GM12874 (cell line): Measurements from ENCODE around the gene ATP6AP1.

Experiments used
- TF ChIP-seq, protein P1 (sequence below): IDR thresholded peaks from 2 replicates; pipeline ENCODE4 v1.5.1; 2011; ENCODE audit warnings: low read depth, mild to moderate bottlenecking, control low read depth, low read length, moderate library complexity; ENCODE audit not compliant: insufficient read depth

The ATP6AP1 gene

DNA sequence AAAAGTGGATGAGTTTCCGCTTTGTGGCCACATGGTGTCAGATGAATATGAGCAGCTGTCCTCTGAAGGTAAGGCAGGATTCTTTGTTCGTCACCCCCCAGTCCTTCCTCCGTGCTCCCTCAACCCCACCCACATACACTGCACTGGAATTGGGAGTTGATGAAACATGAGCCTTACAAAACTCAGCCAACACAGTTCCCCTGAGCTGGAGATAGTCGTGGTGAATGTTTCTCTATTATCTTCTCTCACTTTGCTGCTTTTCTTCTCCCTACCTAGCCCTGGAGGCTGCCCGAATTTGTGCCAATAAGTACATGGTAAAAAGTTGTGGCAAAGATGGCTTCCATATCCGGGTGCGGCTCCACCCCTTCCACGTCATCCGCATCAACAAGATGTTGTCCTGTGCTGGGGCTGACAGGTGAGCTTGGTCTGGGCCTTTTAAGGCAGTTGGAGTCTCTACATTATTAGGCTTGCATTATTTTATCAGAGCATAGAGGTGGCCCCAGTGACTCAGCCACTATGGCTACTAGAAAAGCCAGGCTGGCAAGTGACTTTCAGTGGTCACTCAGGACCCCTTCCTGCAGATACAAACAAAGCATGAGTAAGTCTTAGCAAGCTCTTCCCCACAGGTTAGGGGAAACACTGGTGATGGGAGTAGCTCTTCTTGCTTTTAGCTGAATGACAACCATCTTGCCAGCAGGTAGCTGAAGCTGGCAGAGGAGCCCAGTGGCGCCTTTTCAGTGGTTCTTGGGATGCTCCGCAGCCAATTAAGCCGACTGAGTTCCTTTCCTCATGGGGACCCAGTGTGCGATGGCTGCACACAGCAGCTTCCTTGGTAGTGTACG lies 28.7 kb upstream of the ATP6AP1 start:
- TF ChIP-seq, protein P1, sequence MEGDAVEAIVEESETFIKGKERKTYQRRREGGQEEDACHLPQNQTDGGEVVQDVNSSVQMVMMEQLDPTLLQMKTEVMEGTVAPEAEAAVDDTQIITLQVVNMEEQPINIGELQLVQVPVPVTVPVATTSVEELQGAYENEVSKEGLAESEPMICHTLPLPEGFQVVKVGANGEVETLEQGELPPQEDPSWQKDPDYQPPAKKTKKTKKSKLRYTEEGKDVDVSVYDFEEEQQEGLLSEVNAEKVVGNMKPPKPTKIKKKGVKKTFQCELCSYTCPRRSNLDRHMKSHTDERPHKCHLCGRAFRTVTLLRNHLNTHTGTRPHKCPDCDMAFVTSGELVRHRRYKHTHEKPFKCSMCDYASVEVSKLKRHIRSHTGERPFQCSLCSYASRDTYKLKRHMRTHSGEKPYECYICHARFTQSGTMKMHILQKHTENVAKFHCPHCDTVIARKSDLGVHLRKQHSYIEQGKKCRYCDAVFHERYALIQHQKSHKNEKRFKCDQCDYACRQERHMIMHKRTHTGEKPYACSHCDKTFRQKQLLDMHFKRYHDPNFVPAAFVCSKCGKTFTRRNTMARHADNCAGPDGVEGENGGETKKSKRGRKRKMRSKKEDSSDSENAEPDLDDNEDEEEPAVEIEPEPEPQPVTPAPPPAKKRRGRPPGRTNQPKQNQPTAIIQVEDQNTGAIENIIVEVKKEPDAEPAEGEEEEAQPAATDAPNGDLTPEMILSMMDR: no peak

DNA sequence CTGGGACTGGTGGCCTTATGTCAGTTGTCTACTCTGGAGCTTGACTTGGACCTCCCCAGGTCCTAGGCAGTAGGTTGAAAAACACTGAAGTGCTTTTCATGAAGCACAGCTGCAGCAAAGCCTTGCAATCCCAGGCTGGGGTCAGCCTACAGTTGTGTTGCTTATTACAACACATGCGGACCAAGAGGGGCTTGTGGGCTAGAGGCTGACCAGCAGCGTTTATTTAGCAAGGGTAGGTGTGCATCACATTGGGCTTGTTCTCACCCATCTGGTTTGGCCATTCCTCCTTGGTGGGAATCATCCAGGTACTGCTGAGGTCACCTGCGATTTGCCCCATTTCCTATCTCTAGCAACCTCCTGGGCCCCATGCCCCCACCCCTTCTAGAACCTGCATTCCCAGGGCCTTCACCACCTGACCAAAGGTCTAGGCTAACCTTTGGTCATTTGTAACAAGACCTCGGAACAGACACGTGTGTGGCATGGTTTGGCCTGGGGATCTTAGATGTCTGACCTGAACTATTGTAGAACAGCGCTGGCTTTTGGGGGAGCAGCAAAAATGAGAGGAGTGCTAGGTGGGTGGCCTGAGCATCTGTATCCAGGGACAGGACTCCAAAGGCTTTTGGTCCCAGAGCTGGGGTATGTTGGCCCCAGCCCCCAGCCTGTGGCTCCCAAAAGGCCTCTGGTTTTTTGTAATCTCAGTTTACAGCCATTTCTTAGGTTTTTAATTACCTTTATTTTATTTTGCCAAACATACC lies 27.3 kb upstream of the ATP6AP1 start:
- TF ChIP-seq, protein P1: no peak

DNA sequence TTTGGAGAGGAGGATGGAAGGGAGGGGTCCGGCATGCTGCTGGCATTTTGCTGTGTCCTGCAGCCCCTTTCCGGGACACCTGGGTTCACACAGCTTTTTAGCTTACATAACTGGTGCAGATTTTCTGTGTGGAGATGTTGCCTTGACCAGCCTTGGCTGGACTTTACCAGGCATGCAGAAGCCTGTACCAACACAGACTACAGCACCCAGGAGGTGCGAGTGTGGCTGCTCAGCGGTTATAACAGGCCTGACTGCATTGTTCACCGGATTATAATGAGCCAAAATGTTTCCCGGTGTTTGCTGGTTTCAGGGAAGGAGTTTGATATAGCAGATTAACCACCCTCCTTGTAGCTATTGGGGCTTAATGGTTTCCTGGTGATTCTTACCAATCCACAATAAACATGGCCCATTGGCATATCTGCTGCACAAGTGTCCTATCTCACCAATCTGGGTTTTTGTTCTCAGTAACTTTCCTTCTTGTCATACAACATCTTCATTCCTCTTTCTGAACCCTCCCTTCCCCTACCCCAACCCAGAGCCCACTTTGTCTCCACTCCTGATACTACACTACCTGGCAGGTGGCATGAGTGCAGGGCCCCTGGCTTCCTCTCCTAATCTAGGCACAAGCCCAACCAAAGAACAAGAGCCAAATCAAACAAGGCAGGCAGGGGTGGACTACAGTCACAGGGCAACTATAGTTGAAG lies 26.4 kb upstream of the ATP6AP1 start:
- TF ChIP-seq, protein P1: no peak

DNA sequence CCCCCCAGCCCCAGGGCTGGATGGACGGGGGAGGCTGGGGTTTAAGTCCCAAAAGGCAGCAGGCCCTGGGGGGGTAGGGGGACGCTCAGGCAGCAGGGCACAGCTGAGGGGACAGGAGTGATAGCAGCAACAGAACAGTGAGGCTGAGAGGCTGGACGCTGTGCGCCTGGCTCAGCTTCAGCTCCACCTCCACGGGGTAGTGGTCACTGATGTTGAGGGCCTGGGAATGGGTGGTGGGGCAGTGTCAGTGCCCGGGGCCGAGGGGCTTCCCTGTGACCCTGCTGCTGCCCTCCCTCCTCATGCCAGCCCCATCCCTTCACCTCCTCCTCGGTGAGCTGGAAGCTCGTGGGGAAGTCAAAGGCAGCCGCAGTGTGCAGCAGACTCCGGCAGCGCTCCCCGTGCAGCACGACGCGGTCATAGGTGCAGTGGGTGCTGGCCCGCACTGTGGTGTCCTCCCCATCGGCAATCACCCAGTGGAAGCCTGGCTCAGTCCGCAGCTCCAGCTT lies 25.8 kb upstream of the ATP6AP1 start:
- TF ChIP-seq, protein P1: no peak

DNA sequence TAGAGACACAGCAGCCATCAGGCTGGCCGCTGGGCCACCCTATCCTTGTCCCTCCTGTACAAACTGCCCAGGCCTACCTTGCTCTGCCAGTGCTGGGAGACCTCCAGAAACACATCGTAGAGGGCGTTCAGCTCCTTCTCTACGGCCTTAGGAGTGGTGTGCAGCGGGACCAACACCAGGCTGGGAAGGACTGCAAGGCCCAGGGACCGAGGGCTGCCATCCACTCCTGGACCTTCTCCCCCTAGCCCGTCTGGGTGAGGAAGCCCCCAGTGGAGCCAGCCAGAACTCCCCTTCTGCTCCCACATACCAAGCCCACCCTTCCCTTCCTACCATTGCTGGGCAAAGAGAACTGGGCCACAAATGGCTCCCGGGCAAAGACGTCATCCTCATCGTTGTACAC lies 25.3 kb upstream of the ATP6AP1 start:
- TF ChIP-seq, protein P1: no peak

DNA sequence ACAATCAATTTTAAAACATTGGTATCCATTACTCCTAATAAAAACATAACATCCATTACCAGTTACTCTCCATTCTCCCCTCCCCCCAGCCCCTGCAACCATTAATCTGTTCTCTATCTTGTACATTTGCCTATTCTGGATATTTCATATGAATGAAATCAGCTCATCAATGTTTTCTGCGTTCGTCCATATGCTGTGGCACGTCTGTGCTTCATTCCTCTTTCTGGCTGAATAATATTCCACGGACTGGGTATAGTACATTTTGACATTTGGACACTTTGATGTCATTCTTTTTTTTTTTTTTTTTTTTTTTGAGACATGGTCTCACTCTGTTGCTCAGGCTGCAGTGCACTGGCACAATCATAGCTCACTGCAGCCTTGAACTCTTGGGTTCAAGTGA lies 24.6 kb upstream of the ATP6AP1 start:
- TF ChIP-seq, protein P1: no peak
